Testis (tissue), 2 donors: ENCODE measurements around the gene PPP3R1.

Experiments
- CTCF ChIP-seq, 3 experiments: fragments of 450-650 bp in 2 of 3; fragments of 200-600 bp in 1 of 3; sonication (generic) in 1 of 3; IDR thresholded peaks; one replicate each; pipeline ENCODE4 v1.5.1; 2016 to 2019; ENCODE audit warnings: antibody characterized with exemption in 3 of 3, mild to moderate bottlenecking in 2 of 3, moderate library complexity in 1 of 3
- POLR2A ChIP-seq: fragments of 450-650 bp; IDR thresholded peaks from one replicate; pipeline ENCODE4 v1.6.1; 2017; ENCODE audit warnings: antibody characterized with exemption, mild to moderate bottlenecking, moderate library complexity

- peak in 2 of 3 experiments; percentile 65 to 71 for TF ChIP-seq CTCF (IDR thresholded peaks at IDR 0.05)
- no peak for TF ChIP-seq POLR2A
These were observed 56.1 kb downstream of the PPP3R1 start for GRCh38 chr2:68196120-68196716.
